ENCODE data around the gene LAMA2.

LAMA2 gene

GRCh38 chr6:129289442-129289841 lies 406.5 kb downstream of the LAMA2 start:
- no peak for TF ChIP-seq CTCF (IDR thresholded peaks at IDR 0.05; ENCODE audit: low read depth, low read length, missing control alignments)
- no peak overlapping the region for H3K4me3 ChIP-seq (replicated peaks; ENCODE audit: low read depth, low read length)
- DNase-seq (ENCODE audit: extremely low read depth, low read depth): no peak

GRCh38 chr6:129292836-129293235 lies 409.9 kb downstream of the LAMA2 start:
- no peak overlapping the region for H3K4me3 ChIP-seq (replicated peaks; ENCODE audit: low read depth, low read length)
- no peak for DNase-seq (ENCODE audit: extremely low read depth, low read depth)
- TF ChIP-seq CTCF (IDR thresholded peaks at IDR 0.05; ENCODE audit: low read depth, low read length, missing control alignments): no peak

- DNase-seq (ENCODE audit: extremely low read depth, low read depth): no peak
- no peak for TF ChIP-seq CTCF (IDR thresholded peaks at IDR 0.05; ENCODE audit: low read depth, low read length, missing control alignments)
Observed at GRCh38 chr6:129297592-129297991, 414.7 kb downstream of the LAMA2 start.

GRCh38 chr6:129302671-129303070 lies 419.7 kb downstream of the LAMA2 start:
- DNase-seq (ENCODE audit: extremely low read depth, low read depth): no peak
- H3K4me3 ChIP-seq (replicated peaks; ENCODE audit: low read depth, low read length): no peak overlapping the region
- TF ChIP-seq CTCF (IDR thresholded peaks at IDR 0.05; ENCODE audit: low read depth, low read length, missing control alignments): no peak

More at GRCh38 chr6:129297592-129297991, 414.7 kb downstream of the LAMA2 start:
- no peak overlapping the region for H3K4me3 ChIP-seq (replicated peaks; ENCODE audit: low read depth, low read length)

- no peak for DNase-seq (ENCODE audit: extremely low read depth, low read depth)
- no peak overlapping the region for H3K4me3 ChIP-seq (replicated peaks; ENCODE audit: low read depth, low read length)
- no peak for TF ChIP-seq CTCF (IDR thresholded peaks at IDR 0.05; ENCODE audit: low read depth, low read length, missing control alignments)
Observed at GRCh38 chr6:129306826-129307225, 423.9 kb downstream of the LAMA2 start.

- no peak overlapping the region for H3K4me3 ChIP-seq (replicated peaks; ENCODE audit: low read depth, low read length)
- TF ChIP-seq CTCF (IDR thresholded peaks at IDR 0.05; ENCODE audit: low read depth, low read length, missing control alignments): no peak
- no peak for DNase-seq (ENCODE audit: extremely low read depth, low read depth)
Observed at GRCh38 chr6:129307845-129308244, 424.9 kb downstream of the LAMA2 start.

GRCh38 chr6:129309154-129309553 lies 426.2 kb downstream of the LAMA2 start:
- no peak for DNase-seq (ENCODE audit: extremely low read depth, low read depth)
- TF ChIP-seq CTCF (IDR thresholded peaks at IDR 0.05; ENCODE audit: low read depth, low read length, missing control alignments): no peak
- H3K4me3 ChIP-seq (replicated peaks; ENCODE audit: low read depth, low read length): no peak overlapping the region

Data from HFF-Myc (cell line).